RWPE2 (cell line): ENCODE measurements around the gene SGO2.

Experiments used
- ATAC-seq: fragments of 200-7000 bp; cut with Tn5 transposase; 3 replicates; pipeline ENCODE4 v1.9.1; 2021; ENCODE audit warnings: low read depth
- DNase-seq: peaks from one replicate; pipeline ENCODE4 v3.0.0-alpha.2; 2020; ENCODE audit warnings: low spot score
- H3K27ac ChIP-seq: fragments of 450-650 bp; 2 replicates; pipeline ENCODE4 v1.5.1; 2017; ENCODE audit warnings: mild to moderate bottlenecking; ENCODE audit not compliant: poor library complexity, severe bottlenecking
- H3K27me3 ChIP-seq: fragments of 250-450 bp; sonication (Bioruptor Pico); 2 replicates; pipeline ENCODE4 v1.5.1; 2021; ENCODE audit warnings: mild to moderate bottlenecking, moderate library complexity; ENCODE audit not compliant: insufficient read depth, poor library complexity, severe bottlenecking
- H3K36me3 ChIP-seq: fragments of 250-450 bp; sonication (Bioruptor Pico); 2 replicates; pipeline ENCODE4 v1.5.1; 2020; ENCODE audit warnings: low read depth, mild to moderate bottlenecking, moderate library complexity
- H3K4me1 ChIP-seq: fragments of 250-450 bp; sonication (Bioruptor Pico); 2 replicates; pipeline ENCODE4 v1.5.1; 2021; ENCODE audit warnings: mild to moderate bottlenecking, moderate library complexity; ENCODE audit not compliant: insufficient read depth, poor library complexity, severe bottlenecking
- H3K4me3 ChIP-seq: fragments of 250-450 bp; sonication (Bioruptor Pico); 2 replicates; pipeline ENCODE4 v1.5.1; 2021; ENCODE audit warnings: mild to moderate bottlenecking, moderate library complexity; ENCODE audit not compliant: severe bottlenecking
- H3K9me3 ChIP-seq: fragments of 250-450 bp; sonication (Bioruptor Pico); 2 replicates; pipeline ENCODE4 v1.5.1; 2021; ENCODE audit warnings: mild to moderate bottlenecking, moderate library complexity; ENCODE audit not compliant: severe bottlenecking
- CTCF ChIP-seq: fragments of 450-650 bp; IDR thresholded peaks from one replicate; pipeline ENCODE4 v1.5.1; 2017; ENCODE audit warnings: mild to moderate bottlenecking, moderate library complexity; ENCODE audit not compliant: poor library complexity, severe bottlenecking

SGO2 gene

GRCh38 chr2:200502196-200502595 lies 23.8 kb upstream of the SGO2 start:
- Histone ChIP-seq H3K9me3 (no peaks in the 10 kb centered on the region), H3K27ac (no peak overlapping the region), H3K27me3 (no peaks in the 10 kb centered on the region), H3K4me3 (no peak overlapping the region), H3K4me1 (no peaks in the 10 kb centered on the region), H3K36me3 (peaks cover 35% of the 10 kb centered on the region)
- no peak for TF ChIP-seq CTCF
- no peak for DNase-seq
- ATAC-seq, result no peak

- no peak overlapping the region for H3K4me3 ChIP-seq
- peaks cover 23% of the 10 kb centered on the region for H3K36me3 ChIP-seq
- DNase-seq (no peak), ATAC-seq (no peak)
- H3K27ac ChIP-seq, result no peak overlapping the region
- no peaks in the 10 kb centered on the region for H3K9me3 ChIP-seq
- no peak for TF ChIP-seq CTCF
- H3K27me3 ChIP-seq, result no peaks in the 10 kb centered on the region
- no peaks in the 10 kb centered on the region for H3K4me1 ChIP-seq
Observed at GRCh38 chr2:200506679-200507078, 19.3 kb upstream of the SGO2 start.

GRCh38 chr2:200507179-200507578 lies 18.8 kb upstream of the SGO2 start:
- H3K4me3 ChIP-seq, result no peak overlapping the region
- H3K36me3 ChIP-seq, result peaks cover 22% of the 10 kb centered on the region
- TF ChIP-seq CTCF, result no peak
- no peak overlapping the region for H3K27ac ChIP-seq
- H3K4me1 ChIP-seq, result no peaks in the 10 kb centered on the region
- no peaks in the 10 kb centered on the region for H3K27me3 ChIP-seq
- DNase-seq (no peak), ATAC-seq (no peak)
- no peaks in the 10 kb centered on the region for H3K9me3 ChIP-seq

- DNase-seq (no peak), ATAC-seq (peak; percentile 38)
- H3K4me1 ChIP-seq, result no peaks in the 10 kb centered on the region
Observed at GRCh38 chr2:200509235-200509611, 16.8 kb upstream of the SGO2 start.

More at GRCh38 chr2:200509235-200509611, 16.8 kb upstream of the SGO2 start:
- no peak for TF ChIP-seq CTCF
- peaks cover 4% of the 10 kb centered on the region; the same call in 1 of the 2 replicates for H3K36me3 ChIP-seq
- H3K27ac ChIP-seq, result peak overlapping the region; percentile 39
- peak overlapping the region; percentile 49 for H3K4me3 ChIP-seq
- H3K9me3 ChIP-seq, result no peaks in the 10 kb centered on the region
- H3K27me3 ChIP-seq, result no peaks in the 10 kb centered on the region
